Fibroblast of the conjunctiva (primary cell): ENCODE measurements around the gene BEND7.

Experiments used
- DNase-seq: peaks from one replicate; pipeline ENCODE4 v3.0.0-alpha.2; 2010; ENCODE audit warnings: low read depth

The BEND7 gene

GRCh38 chr10:13520194-13520593, 8.6 kb downstream of the BEND7 start:
- no peak for DNase-seq

- DNase-seq: no peak
These were observed 10.6 kb downstream of the BEND7 start for GRCh38 chr10:13518076-13518692.

- no peak for DNase-seq
These were observed 11.1 kb downstream of the BEND7 start for GRCh38 chr10:13517675-13518074.

- no peak for DNase-seq
These were observed 12.6 kb downstream of the BEND7 start for GRCh38 chr10:13516176-13516575.

DNA sequence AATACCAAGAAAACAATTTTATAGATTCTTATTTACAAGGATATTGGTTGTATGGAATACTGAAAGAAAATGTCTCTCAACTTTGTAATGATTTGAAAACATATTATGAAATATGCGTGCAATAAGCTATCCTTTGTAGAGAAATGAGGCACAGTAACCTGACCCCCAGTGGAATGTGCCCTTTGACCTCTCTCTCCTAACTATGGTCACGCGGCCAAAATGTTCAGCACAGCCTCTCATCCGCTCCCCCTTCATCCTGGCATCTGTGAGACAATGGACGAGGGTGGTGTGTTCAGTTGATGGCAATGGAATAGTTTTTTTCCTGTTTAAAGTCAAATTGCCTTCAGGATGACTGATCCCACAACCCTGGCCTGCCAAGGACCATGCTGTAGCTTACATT, 13.3 kb downstream of the BEND7 start:
- DNase-seq: no peak

GRCh38 chr10:13514296-13514695, 14.5 kb downstream of the BEND7 start:
- no peak for DNase-seq

DNA sequence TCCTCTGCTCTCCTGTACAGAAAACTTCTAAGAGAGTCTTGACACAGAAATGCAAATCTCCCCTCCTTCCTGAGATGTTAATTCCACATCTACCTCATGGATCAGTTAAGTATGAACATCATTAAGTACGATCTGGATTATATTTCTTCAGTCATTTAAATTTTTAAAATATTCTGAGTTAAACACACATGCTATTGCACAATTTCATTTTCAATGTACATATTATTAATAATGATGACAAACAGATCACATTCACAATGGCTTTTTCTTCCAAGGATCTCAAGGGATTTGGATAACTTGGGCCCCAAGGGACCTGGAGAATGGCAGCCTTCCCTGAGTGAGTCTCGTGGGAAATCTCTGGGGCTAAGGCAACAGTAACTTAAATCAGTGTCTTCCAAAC, 16.2 kb downstream of the BEND7 start:
- DNase-seq: no peak

DNA sequence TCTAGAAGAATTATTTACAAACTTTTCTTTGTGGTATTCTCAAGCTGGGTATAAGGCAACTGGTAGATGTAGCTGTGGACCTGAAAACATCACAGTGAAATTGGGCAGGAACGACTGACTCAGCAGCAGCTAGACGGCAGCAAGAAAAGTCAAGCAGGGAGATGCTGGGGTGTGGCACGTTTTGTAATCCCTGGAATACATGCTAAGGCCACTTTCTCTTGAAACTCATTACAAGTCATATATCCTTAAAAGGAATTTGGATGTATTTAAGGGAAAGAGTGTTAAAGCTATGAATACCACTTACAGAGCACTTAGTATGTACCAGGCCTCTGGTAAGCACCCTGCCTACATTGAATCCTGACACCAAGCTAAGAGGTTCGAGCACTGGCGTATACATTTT, 17.4 kb downstream of the BEND7 start:
- no peak for DNase-seq

DNA sequence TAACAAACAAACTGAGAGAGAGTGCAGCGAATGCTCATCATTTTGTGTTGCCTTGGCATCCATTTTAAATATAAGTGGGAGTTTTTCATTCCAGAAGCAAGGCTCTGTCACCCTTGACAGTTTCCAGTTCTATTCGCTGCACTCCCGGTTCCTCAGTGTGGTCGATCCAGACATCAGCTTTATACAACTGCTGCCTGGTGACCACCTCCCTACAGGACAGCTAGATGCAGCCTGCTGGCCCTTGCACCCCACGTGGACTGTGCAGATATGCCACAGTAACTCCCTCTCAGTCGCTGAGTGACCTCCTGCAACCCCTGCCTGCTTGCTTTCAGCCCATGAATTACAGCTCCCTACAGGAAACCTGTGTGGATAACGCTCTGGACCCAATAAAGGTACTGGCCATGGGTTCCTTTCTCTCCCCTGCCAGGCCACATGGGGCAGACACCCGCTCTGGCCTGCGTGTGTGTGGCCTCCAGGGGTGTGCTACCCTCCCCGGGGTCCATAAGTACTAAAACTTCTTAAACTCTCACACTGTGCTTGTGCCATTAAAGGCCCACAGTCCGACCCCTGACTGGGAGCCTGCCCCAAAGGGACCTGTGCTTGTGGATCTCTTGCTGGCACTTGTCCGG, 23.6 kb downstream of the BEND7 start:
- no peak for DNase-seq

GRCh38 chr10:13503745-13504463, 24.9 kb downstream of the BEND7 start:
- no peak for DNase-seq

- no peak for DNase-seq
These were observed 26.4 kb downstream of the BEND7 start for GRCh38 chr10:13502380-13502779.

GRCh38 chr10:13500201-13500600, 28.6 kb downstream of the BEND7 start:
- no peak for DNase-seq

DNA sequence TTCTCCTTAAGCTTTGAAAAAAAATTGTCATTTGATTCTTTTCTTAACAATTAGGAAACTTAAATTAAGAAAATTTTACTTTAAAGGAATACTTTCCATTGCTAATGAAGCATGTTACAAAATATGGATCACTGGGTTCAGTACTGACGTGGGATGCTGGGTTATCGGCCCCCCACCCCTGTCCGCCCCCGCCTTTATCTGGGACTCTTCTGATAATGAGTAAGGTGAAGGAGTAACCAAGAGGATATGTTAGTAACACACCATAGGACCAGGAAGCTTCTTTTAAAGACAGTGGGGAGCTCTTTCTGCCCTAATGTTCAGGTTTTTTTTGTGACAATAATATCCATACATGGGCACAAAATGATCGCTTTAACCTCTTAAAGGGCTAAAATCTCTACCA, 29.7 kb downstream of the BEND7 start:
- no peak for DNase-seq

- DNase-seq: no peak
These were observed 31.9 kb downstream of the BEND7 start for GRCh38 chr10:13496931-13497330.

GRCh38 chr10:13496164-13496563, 32.6 kb downstream of the BEND7 start:
- DNase-seq: no peak

- no peak for DNase-seq
These were observed 36.2 kb downstream of the BEND7 start for GRCh38 chr10:13492493-13493180.

DNA sequence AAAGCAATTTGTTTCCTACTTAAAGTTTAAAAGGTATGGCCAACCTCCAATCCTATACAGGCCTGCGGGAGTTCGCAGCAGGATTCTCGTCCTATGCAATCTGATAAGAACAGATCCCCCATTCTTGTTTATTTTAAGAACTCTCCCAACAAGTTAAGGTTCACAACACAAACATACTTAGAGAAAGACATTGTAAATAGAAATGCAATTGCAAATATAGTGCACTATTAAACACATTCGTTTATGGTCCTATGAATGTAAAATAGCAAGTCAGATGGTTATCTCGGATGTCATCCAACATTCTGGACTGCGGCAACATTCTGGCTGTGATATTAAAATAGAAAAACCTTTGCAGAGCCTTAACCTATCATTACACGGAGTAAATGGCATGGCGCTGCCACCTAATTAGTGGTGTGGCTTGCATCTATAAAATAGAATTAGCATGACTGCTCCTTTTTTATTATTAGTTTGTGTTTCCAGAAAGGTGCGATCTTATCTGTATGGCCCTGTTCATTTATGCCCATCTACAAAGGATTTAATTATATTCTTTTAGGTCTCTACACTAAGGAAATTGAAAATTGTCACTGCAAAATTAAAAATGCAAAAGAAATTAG, 37.0 kb downstream of the BEND7 start:
- no peak for DNase-seq

DNA sequence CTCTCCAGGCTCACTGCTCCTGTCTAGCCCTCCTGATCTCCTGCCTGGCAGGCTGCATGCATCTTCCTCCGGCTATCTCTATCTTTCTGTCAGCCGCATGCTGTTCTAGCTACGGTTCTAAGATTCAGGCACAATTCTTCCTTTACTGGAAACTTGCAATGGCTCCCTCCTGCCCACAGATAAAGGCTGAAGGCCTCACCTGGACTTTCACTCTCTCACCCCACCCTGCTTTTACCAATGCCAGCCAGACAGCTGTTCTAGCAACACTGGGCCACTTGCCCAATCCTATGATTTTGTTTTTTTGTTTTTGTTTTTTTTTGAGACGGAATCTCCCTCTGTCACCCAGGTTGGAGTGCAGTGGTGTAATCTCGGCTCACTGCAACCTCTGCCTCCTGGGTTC, 38.3 kb downstream of the BEND7 start:
- DNase-seq: no peak

DNA sequence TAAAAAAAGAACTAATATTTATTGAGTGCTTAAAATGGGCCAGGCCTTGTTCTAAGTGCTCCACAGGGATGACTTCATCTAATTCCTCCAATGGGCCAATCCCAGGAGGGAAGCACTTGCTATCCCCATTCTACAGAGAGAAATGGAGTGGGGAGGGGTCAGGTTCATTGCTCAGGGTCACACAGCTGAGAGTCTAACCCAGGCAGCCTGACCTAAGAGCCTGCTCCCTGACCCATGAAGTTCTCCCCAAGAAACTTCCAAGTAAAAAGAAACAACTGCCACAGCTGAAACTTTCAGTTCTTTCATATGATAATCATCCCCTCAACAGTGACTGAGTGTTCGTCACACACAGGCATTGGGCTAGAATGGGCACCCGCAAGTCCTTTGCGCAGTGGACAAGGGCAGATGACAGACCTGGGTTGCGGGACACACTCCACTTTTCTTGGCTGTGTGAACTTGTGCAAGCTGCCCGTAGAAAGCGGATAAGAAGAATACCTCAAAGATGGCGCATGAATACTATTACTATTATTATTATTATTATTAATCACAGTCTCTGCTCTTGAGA, 39.7 kb downstream of the BEND7 start:
- DNase-seq: no peak

DNA sequence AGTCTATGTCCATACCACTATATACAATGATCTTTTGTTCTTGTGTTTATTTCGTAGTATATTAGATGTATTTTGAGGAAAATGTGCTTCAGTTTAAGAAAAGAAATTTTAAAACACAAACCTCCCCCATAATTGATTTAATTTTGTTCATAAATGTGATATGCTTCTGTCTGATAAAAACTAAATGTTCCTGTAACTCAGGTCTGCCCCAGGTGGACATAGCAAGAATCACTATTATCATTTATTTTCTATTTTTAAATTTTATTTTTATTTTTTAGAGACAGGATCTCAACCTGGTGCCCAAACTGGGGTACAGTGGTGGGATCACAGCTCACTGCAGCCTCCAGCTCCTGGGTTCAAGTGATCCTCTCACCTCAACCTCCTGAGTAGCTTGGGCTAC, 43.2 kb downstream of the BEND7 start:
- DNase-seq: no peak

GRCh38 chr10:13483951-13484350, 44.9 kb downstream of the BEND7 start:
- DNase-seq: no peak

DNA sequence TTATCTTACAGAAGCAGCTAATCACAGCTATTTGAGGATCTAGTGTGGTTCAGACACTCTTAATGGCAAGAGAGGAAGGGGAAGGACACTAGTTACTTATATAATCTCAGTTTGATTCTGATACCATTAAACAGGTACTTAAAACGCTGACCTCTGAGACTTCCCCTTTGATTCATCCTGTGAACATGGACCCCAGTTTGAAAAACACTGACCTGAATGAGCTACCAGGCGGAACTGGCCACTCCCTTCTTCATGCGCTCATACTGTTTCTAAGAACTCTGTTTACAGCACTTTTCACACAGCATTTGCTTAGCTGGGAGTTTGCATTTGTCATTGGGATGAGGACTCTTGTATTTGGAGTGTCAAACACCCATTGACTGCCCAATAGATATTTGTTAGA, 45.7 kb downstream of the BEND7 start:
- DNase-seq: no peak
